ENCODE data around the gene GLT8D1.

- TF ChIP-seq EZH2 (IDR thresholded peaks at IDR 0.05; ENCODE audit: insufficient read depth, poor library complexity, severe bottlenecking) (no peak), EZH2phosphoT487 (IDR thresholded peaks at IDR 0.05; ENCODE audit: insufficient read depth, low read depth) (no peak)
These were observed 15.0 kb downstream of the GLT8D1 start for GRCh38 chr3:52690560-52690959.
